Measurements from ENCODE around the gene KIF6.

Gene KIF6

GRCh38 chr6:39561536-39562266 is 163.5 kb downstream of the KIF6 start:
- no peak overlapping the region for H3K27ac ChIP-seq (ENCODE audit: insufficient read depth, low read length, poor library complexity, severe bottlenecking)
- no peaks in the 10 kb centered on the region for H3K36me3 ChIP-seq (ENCODE audit: control insufficient read depth, insufficient read depth, low read length)
- DNase-seq, result no peak
- H3K9me3 ChIP-seq (ENCODE audit: control insufficient read depth, low read length), result no peaks in the 10 kb centered on the region
- no peaks in the 10 kb centered on the region for H3K27me3 ChIP-seq (replicated peaks; ENCODE audit: control insufficient read depth, insufficient read depth, low read length, poor library complexity, severe bottlenecking)
- no peaks in the 10 kb centered on the region for H3K4me1 ChIP-seq (ENCODE audit: control insufficient read depth, insufficient read depth, low read length, poor library complexity, severe bottlenecking)
- no peak overlapping the region for H3K4me3 ChIP-seq (ENCODE audit: insufficient read depth, low read depth, low read length, poor library complexity, severe bottlenecking)

- no peaks in the 10 kb centered on the region for H3K4me1 ChIP-seq (ENCODE audit: control insufficient read depth, insufficient read depth, low read length, poor library complexity, severe bottlenecking)
- H3K36me3 ChIP-seq (ENCODE audit: control insufficient read depth, insufficient read depth, low read length), result no peaks in the 10 kb centered on the region
- no peaks in the 10 kb centered on the region for H3K9me3 ChIP-seq (ENCODE audit: control insufficient read depth, low read length)
- no peaks in the 10 kb centered on the region for H3K27me3 ChIP-seq (replicated peaks; ENCODE audit: control insufficient read depth, insufficient read depth, low read length, poor library complexity, severe bottlenecking)
- no peak overlapping the region for H3K4me3 ChIP-seq (ENCODE audit: insufficient read depth, low read depth, low read length, poor library complexity, severe bottlenecking)
- H3K27ac ChIP-seq (ENCODE audit: insufficient read depth, low read length, poor library complexity, severe bottlenecking), result no peak overlapping the region
- DNase-seq, result no peak
Measured at GRCh38 chr6:39560915-39561314, 164.3 kb downstream of the KIF6 start.

- no peaks in the 10 kb centered on the region for H3K27me3 ChIP-seq (replicated peaks; ENCODE audit: control insufficient read depth, insufficient read depth, low read length, poor library complexity, severe bottlenecking)
- H3K9me3 ChIP-seq (ENCODE audit: control insufficient read depth, low read length), result no peaks in the 10 kb centered on the region
- no peak for DNase-seq
Measured at GRCh38 chr6:39558591-39559190, 166.5 kb downstream of the KIF6 start.

GRCh38 chr6:39558079-39558478 is 167.1 kb downstream of the KIF6 start:
- Histone ChIP-seq H3K4me3 (ENCODE audit: insufficient read depth, low read depth, low read length, poor library complexity, severe bottlenecking) (no peak overlapping the region), H3K27me3 (replicated peaks; ENCODE audit: control insufficient read depth, insufficient read depth, low read length, poor library complexity, severe bottlenecking) (no peaks in the 10 kb centered on the region), H3K4me1 (ENCODE audit: control insufficient read depth, insufficient read depth, low read length, poor library complexity, severe bottlenecking) (no peaks in the 10 kb centered on the region), H3K27ac (ENCODE audit: insufficient read depth, low read length, poor library complexity, severe bottlenecking) (no peak overlapping the region), H3K9me3 (ENCODE audit: control insufficient read depth, low read length) (no peaks in the 10 kb centered on the region), H3K36me3 (ENCODE audit: control insufficient read depth, insufficient read depth, low read length) (no peaks in the 10 kb centered on the region)
- no peak for DNase-seq

More at GRCh38 chr6:39558591-39559190, 166.5 kb downstream of the KIF6 start:
- no peaks in the 10 kb centered on the region for H3K4me1 ChIP-seq (ENCODE audit: control insufficient read depth, insufficient read depth, low read length, poor library complexity, severe bottlenecking)
- H3K27ac ChIP-seq (ENCODE audit: insufficient read depth, low read length, poor library complexity, severe bottlenecking), result no peak overlapping the region
- H3K36me3 ChIP-seq (ENCODE audit: control insufficient read depth, insufficient read depth, low read length), result no peaks in the 10 kb centered on the region
- H3K4me3 ChIP-seq (ENCODE audit: insufficient read depth, low read depth, low read length, poor library complexity, severe bottlenecking), result no peak overlapping the region

GRCh38 chr6:39555136-39555535 is 170.1 kb downstream of the KIF6 start:
- Histone ChIP-seq H3K4me3 (ENCODE audit: insufficient read depth, low read depth, low read length, poor library complexity, severe bottlenecking) (no peak overlapping the region), H3K27ac (ENCODE audit: insufficient read depth, low read length, poor library complexity, severe bottlenecking) (no peak overlapping the region), H3K27me3 (replicated peaks; ENCODE audit: control insufficient read depth, insufficient read depth, low read length, poor library complexity, severe bottlenecking) (no peaks in the 10 kb centered on the region), H3K36me3 (ENCODE audit: control insufficient read depth, insufficient read depth, low read length) (no peaks in the 10 kb centered on the region), H3K9me3 (ENCODE audit: control insufficient read depth, low read length) (no peaks in the 10 kb centered on the region), H3K4me1 (ENCODE audit: control insufficient read depth, insufficient read depth, low read length, poor library complexity, severe bottlenecking) (no peaks in the 10 kb centered on the region)
- DNase-seq, result no peak

- Histone ChIP-seq H3K36me3 (ENCODE audit: control insufficient read depth, insufficient read depth, low read length) (no peaks in the 10 kb centered on the region), H3K4me3 (ENCODE audit: insufficient read depth, low read depth, low read length, poor library complexity, severe bottlenecking) (no peak overlapping the region), H3K27me3 (replicated peaks; ENCODE audit: control insufficient read depth, insufficient read depth, low read length, poor library complexity, severe bottlenecking) (no peaks in the 10 kb centered on the region), H3K9me3 (ENCODE audit: control insufficient read depth, low read length) (no peaks in the 10 kb centered on the region), H3K27ac (ENCODE audit: insufficient read depth, low read length, poor library complexity, severe bottlenecking) (no peak overlapping the region), H3K4me1 (ENCODE audit: control insufficient read depth, insufficient read depth, low read length, poor library complexity, severe bottlenecking) (no peaks in the 10 kb centered on the region)
- DNase-seq, result no peak
Measured at GRCh38 chr6:39553860-39554802, 171.1 kb downstream of the KIF6 start.

GRCh38 chr6:39553029-39553428 is 172.2 kb downstream of the KIF6 start:
- Histone ChIP-seq H3K4me1 (ENCODE audit: control insufficient read depth, insufficient read depth, low read length, poor library complexity, severe bottlenecking) (no peaks in the 10 kb centered on the region), H3K27ac (ENCODE audit: insufficient read depth, low read length, poor library complexity, severe bottlenecking) (no peak overlapping the region), H3K36me3 (ENCODE audit: control insufficient read depth, insufficient read depth, low read length) (no peaks in the 10 kb centered on the region), H3K9me3 (ENCODE audit: control insufficient read depth, low read length) (no peaks in the 10 kb centered on the region), H3K27me3 (replicated peaks; ENCODE audit: control insufficient read depth, insufficient read depth, low read length, poor library complexity, severe bottlenecking) (no peaks in the 10 kb centered on the region), H3K4me3 (ENCODE audit: insufficient read depth, low read depth, low read length, poor library complexity, severe bottlenecking) (no peak overlapping the region)
- no peak for DNase-seq

- Histone ChIP-seq H3K4me1 (ENCODE audit: control insufficient read depth, insufficient read depth, low read length, poor library complexity, severe bottlenecking) (no peaks in the 10 kb centered on the region), H3K4me3 (ENCODE audit: insufficient read depth, low read depth, low read length, poor library complexity, severe bottlenecking) (no peak overlapping the region), H3K36me3 (ENCODE audit: control insufficient read depth, insufficient read depth, low read length) (no peaks in the 10 kb centered on the region), H3K27ac (ENCODE audit: insufficient read depth, low read length, poor library complexity, severe bottlenecking) (no peak overlapping the region), H3K27me3 (replicated peaks; ENCODE audit: control insufficient read depth, insufficient read depth, low read length, poor library complexity, severe bottlenecking) (no peaks in the 10 kb centered on the region), H3K9me3 (ENCODE audit: control insufficient read depth, low read length) (no peaks in the 10 kb centered on the region)
- DNase-seq, result no peak
Measured at GRCh38 chr6:39550191-39550590, 175.0 kb downstream of the KIF6 start.

- Histone ChIP-seq H3K4me1 (ENCODE audit: control insufficient read depth, insufficient read depth, low read length, poor library complexity, severe bottlenecking) (no peaks in the 10 kb centered on the region), H3K4me3 (ENCODE audit: insufficient read depth, low read depth, low read length, poor library complexity, severe bottlenecking) (no peak overlapping the region), H3K27me3 (replicated peaks; ENCODE audit: control insufficient read depth, insufficient read depth, low read length, poor library complexity, severe bottlenecking) (no peaks in the 10 kb centered on the region), H3K27ac (ENCODE audit: insufficient read depth, low read length, poor library complexity, severe bottlenecking) (no peak overlapping the region), H3K9me3 (ENCODE audit: control insufficient read depth, low read length) (no peaks in the 10 kb centered on the region), H3K36me3 (ENCODE audit: control insufficient read depth, insufficient read depth, low read length) (no peaks in the 10 kb centered on the region)
- no peak for DNase-seq
Measured at GRCh38 chr6:39546731-39547130, 178.5 kb downstream of the KIF6 start.

- Histone ChIP-seq H3K27ac (ENCODE audit: insufficient read depth, low read length, poor library complexity, severe bottlenecking) (no peak overlapping the region), H3K4me1 (ENCODE audit: control insufficient read depth, insufficient read depth, low read length, poor library complexity, severe bottlenecking) (no peaks in the 10 kb centered on the region), H3K36me3 (ENCODE audit: control insufficient read depth, insufficient read depth, low read length) (no peaks in the 10 kb centered on the region), H3K4me3 (ENCODE audit: insufficient read depth, low read depth, low read length, poor library complexity, severe bottlenecking) (no peak overlapping the region), H3K27me3 (replicated peaks; ENCODE audit: control insufficient read depth, insufficient read depth, low read length, poor library complexity, severe bottlenecking) (no peaks in the 10 kb centered on the region), H3K9me3 (ENCODE audit: control insufficient read depth, low read length) (no peaks in the 10 kb centered on the region)
- no peak for DNase-seq
Measured at GRCh38 chr6:39543950-39544349, 181.3 kb downstream of the KIF6 start.

Measured in effector memory CD4-positive, alpha-beta T cell (primary cell).